Progenitor cell of endocrine pancreas (in vitro differentiated cells): ENCODE results near the gene NDUFA13. TPM values are rescaled to one million over a fixed set of nuclear protein-coding genes. Genes with fewer than 3 reads are reported as not detected.
"Not testable (repeated sequence)": the region's sequence is repeated elsewhere in the genome, so short reads cannot be mapped to it uniquely, and the experiment has no call there.

Source experiments
- DNase-seq: peaks from one replicate; pipeline ENCODE4 v3.0.0; 2021; ENCODE audit warnings: low spot score; ENCODE audit not compliant: unreplicated experiment
- H3K27ac Mint-ChIP-seq: 2 replicates; pipeline ENCODE4 v1.8.0; 2021; ENCODE audit warnings: mild to moderate bottlenecking, moderate library complexity, mixed read lengths
- H3K27me3 Mint-ChIP-seq: 2 replicates; pipeline ENCODE4 v1.8.0; 2021; ENCODE audit warnings: mixed read lengths
- H3K36me3 Mint-ChIP-seq: 2 replicates; pipeline ENCODE4 v1.8.0; 2022; ENCODE audit warnings: mixed read lengths; ENCODE audit not compliant: insufficient read depth
- H3K4me1 Mint-ChIP-seq: 2 replicates; pipeline ENCODE4 v1.8.0; 2021; ENCODE audit warnings: low read depth, mixed read lengths
- H3K4me3 Mint-ChIP-seq: 2 replicates; pipeline ENCODE4 v1.8.0; 2021; ENCODE audit warnings: low read depth, mild to moderate bottlenecking, moderate library complexity, mixed read lengths
- H3K9me3 Mint-ChIP-seq: 2 replicates; pipeline ENCODE4 v1.8.0; 2021; ENCODE audit warnings: low read depth, mixed read lengths
- long read RNA-seq: library from polyadenylated mRNA; unstranded; transcript quantifications from one replicate; pipeline ENCODE4 v2.0.0, GENCODE V29; 2020
- total RNA-seq: library from RNA; stranded (reverse); gene quantifications from 2 replicates; pipeline ENCODE4 v1.2.1, GENCODE V29; 2021
- TF ChIP-seq, protein P1 (sequence below): fragments of 200-600 bp; sonication (generic); IDR thresholded peaks from one replicate; pipeline ENCODE4 v1.5.0; 2021; ENCODE audit warnings: antibody characterized with exemption, mild to moderate bottlenecking; ENCODE audit not compliant: unreplicated experiment

NDUFA13 gene
- total RNA-seq = 346 and 347 TPM in 2 replicates
- long read RNA-seq, transcript NDUFA13-204 (5 exons, 991 nt) = major isoform, 50 of 51 reads
- long read RNA-seq, partial matches to known transcripts = 0 of 51 reads
- long read RNA-seq, other reads (novel, unspliced or antisense) = 0 of 51 reads

DNA sequence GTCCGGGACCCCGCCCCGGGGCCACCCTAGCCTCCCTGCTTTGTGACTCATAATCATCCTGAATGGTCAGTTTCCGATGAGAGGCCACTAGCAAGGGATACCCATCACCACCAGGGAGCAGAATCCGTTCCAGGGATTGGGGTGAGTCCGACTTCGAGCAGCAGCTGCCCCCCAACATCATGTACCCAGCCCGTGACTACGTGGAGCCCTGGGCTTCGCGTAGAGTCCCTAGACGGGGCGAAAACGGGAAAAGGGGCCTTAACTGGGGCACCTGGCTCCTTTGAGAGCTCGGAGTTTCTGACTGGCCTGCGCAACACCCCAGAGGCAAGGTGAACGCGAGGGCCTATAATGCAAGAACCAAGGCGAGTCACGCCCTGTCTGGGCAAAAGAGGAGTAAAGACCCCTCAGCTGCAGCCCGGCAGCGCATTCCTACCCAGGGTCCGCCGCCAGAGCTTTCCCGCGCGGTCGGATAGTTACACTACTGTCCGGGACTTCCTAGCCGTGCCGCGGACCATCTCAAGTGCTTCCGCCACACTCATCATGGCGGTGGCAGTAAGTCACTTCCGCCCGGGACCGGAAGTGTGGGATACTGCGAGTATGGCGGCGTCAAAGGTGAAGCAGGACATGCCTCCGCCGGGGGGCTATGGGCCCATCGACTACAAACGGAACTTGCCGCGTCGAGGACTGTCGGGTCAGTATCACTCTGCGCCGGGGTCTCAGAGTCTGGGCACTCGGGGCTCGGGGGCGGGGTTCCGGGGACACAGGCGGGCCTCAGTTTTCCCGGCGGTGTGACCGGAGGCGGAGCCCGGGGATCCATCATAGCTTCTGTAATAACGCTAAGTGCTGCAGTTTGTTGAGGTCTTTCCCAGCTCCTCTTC, at the start of gene NDUFA13:
TSS of gene NDUFA13 (plus strand) at position 584 of the 878 bp plus-strand sequence. CDS start at position 598, 14 bp downstream.
- peaks cover 1% of the 10 kb centered on the region for H3K4me1 Mint-ChIP-seq
- no peaks in the 10 kb centered on the region for H3K9me3 Mint-ChIP-seq
- H3K27ac Mint-ChIP-seq = peak within 1 kb of the TSS; percentile 95
- TF ChIP-seq, protein P1, sequence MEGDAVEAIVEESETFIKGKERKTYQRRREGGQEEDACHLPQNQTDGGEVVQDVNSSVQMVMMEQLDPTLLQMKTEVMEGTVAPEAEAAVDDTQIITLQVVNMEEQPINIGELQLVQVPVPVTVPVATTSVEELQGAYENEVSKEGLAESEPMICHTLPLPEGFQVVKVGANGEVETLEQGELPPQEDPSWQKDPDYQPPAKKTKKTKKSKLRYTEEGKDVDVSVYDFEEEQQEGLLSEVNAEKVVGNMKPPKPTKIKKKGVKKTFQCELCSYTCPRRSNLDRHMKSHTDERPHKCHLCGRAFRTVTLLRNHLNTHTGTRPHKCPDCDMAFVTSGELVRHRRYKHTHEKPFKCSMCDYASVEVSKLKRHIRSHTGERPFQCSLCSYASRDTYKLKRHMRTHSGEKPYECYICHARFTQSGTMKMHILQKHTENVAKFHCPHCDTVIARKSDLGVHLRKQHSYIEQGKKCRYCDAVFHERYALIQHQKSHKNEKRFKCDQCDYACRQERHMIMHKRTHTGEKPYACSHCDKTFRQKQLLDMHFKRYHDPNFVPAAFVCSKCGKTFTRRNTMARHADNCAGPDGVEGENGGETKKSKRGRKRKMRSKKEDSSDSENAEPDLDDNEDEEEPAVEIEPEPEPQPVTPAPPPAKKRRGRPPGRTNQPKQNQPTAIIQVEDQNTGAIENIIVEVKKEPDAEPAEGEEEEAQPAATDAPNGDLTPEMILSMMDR = peak; percentile 14
- peaks cover 12% of the 10 kb centered on the region for H3K36me3 Mint-ChIP-seq
- H3K4me3 Mint-ChIP-seq = peak within 1 kb of the TSS; percentile 92
- DNase-seq = peak; percentile 87
- H3K27me3 Mint-ChIP-seq = no peaks in the 10 kb centered on the region

DNA sequence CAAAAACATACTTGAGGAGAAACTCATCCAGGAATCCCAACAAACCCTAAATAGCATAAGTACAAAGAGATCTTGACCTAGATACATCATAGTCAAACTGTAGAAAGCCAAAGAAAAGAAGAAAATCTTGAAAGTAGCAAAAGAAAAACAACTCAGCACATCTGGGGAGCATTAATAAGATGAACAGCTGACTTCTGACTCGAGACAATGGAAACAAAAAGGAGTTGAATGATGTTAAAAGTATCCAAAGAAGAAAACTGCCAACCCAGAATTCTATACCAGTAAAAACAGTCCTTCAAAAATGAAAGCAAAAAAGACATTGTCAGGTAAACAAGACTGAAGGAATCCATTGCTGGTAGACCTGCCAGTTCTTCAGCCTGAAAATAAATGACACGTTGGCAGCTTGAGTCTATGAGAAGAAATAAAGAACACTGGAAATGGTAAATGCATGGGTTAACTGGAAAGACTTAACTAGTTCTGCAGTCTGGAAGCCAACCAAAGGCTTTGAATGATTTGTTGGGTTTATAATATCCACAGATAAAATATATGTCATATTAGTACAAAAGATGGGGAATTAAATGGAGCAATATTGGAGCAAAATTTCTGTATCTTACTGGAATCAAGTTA, 47.5 kb upstream of the NDUFA13 start:
- Mint-ChIP-seq H3K4me3 (no peak overlapping the region), H3K27me3 (no peaks in the 10 kb centered on the region), H3K36me3 (peaks cover 43% of the 10 kb centered on the region), H3K9me3 (peaks cover 20% of the 10 kb centered on the region), H3K27ac (no peak overlapping the region), H3K4me1 (peaks cover 14% of the 10 kb centered on the region)
- DNase-seq = no peak
- TF ChIP-seq, protein P1 = no peak

DNA sequence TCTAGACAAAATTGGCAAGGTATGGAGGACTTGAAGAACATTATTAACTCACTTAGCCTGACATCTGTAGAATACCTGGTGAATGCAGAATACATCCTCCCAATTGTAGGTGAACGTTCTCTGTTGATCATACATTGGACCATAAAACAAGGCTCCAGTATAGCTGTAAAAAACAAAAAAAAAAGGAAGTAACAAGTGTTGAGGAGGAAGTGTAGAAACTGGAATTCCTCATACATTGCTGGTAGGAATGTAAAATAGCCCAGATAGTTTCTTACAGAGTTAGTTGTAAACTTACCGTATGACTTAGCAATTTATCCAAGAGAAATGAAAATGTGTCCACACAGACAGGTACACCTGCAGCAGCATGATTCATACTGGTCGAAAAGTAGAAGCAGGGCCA, 45.4 kb upstream of the NDUFA13 start:
- TF ChIP-seq, protein P1 = no peak
- H3K27ac Mint-ChIP-seq = peak overlapping the region; percentile 15
- H3K27me3 Mint-ChIP-seq = no peaks in the 10 kb centered on the region
- H3K4me1 Mint-ChIP-seq = peaks cover 2% of the 10 kb centered on the region
- H3K9me3 Mint-ChIP-seq = peaks cover 20% of the 10 kb centered on the region
- H3K36me3 Mint-ChIP-seq = peaks cover 40% of the 10 kb centered on the region
- DNase-seq = no peak
- H3K4me3 Mint-ChIP-seq = no peak overlapping the region

DNA sequence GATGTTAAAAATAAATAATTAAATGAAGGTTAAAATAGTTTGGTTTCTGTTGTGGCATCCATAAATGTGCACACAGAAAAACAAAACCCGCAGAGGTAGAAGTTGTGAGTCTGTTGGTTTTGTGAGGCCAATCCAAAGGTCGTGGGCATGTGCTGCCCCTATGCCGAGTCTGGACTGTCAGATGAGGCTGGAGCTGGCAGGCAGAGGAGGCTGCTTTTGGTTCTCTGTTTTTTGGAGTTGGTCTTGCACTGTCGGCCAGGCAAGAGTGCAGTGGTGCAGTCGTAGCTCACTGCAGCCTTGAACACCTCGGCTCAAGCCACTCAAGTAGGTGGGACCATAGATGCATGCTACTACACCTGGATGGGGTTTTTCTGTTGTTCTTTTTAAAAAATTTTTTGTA, 44.3 kb upstream of the NDUFA13 start:
- Mint-ChIP-seq H3K4me1 (peaks cover 4% of the 10 kb centered on the region), H3K36me3 (peaks cover 30% of the 10 kb centered on the region), H3K4me3 (no peak overlapping the region), H3K27me3 (no peaks in the 10 kb centered on the region), H3K27ac (no peak overlapping the region), H3K9me3 (peaks cover 18% of the 10 kb centered on the region)
- no peak for DNase-seq
- TF ChIP-seq, protein P1 = no peak

DNA sequence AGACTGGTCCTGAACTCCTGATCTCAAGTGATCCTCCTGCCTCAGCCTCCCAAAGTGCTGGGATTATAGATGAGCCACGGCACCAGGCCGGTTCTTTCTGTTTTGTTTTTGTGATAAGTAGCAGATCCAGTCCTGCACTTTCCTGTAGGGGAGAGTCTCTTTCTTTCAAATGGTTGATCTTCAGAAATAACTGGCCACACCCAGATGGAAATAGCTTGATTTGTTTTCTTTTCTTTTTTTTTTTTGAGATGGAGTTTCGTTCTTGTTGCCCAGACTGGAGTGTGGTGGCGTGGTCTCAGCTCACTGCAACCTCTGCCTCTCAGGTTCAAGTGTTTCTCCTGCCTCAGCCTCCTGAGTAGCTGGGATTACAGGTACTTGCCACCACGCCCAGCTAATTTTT, 43.9 kb upstream of the NDUFA13 start:
- Mint-ChIP-seq H3K9me3 (peaks cover 16% of the 10 kb centered on the region), H3K36me3 (peaks cover 26% of the 10 kb centered on the region)
- H3K4me1 Mint-ChIP-seq, H3K4me3 Mint-ChIP-seq, DNase-seq, H3K27me3 Mint-ChIP-seq, H3K27ac Mint-ChIP-seq: not testable (repeated sequence)
